Measurements from ENCODE around the gene MEPCE.

DNA sequence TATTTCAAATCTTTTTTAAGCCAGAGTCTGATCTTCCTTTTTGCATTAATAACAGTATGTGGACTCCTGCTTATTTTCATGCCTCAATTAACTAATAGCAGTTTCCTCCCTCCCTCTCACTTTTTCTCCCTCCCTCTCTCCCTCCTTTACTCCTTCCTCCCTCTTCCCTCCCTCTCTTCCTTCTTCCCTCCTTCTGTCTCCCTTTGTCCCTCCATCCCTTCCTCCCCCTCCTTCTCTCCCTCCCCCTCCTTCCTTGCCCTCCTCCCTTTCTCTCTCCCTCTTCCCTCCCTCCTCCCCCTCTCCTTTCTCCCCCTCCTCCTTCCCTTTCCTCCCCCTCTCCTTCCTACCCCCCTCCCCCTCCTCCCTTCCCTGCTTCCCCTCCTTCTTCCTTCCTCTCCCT is 3.1 kb upstream of the MEPCE start:
- TF ChIP-seq, protein P1, sequence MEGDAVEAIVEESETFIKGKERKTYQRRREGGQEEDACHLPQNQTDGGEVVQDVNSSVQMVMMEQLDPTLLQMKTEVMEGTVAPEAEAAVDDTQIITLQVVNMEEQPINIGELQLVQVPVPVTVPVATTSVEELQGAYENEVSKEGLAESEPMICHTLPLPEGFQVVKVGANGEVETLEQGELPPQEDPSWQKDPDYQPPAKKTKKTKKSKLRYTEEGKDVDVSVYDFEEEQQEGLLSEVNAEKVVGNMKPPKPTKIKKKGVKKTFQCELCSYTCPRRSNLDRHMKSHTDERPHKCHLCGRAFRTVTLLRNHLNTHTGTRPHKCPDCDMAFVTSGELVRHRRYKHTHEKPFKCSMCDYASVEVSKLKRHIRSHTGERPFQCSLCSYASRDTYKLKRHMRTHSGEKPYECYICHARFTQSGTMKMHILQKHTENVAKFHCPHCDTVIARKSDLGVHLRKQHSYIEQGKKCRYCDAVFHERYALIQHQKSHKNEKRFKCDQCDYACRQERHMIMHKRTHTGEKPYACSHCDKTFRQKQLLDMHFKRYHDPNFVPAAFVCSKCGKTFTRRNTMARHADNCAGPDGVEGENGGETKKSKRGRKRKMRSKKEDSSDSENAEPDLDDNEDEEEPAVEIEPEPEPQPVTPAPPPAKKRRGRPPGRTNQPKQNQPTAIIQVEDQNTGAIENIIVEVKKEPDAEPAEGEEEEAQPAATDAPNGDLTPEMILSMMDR (IDR thresholded peaks at IDR 0.05; ENCODE audit: insufficient read depth, low read length, poor library complexity, severe bottlenecking) = no peak
- TF ChIP-seq EZH2phosphoT487 (conservative IDR thresholded peaks at IDR 0.05; ENCODE audit: low read length) = no peak

Data from SU-DHL-6 (cell line).